HG03378 (cell line): ENCODE results near the gene MFAP4.

ENCODE experiments used
- ATAC-seq: cut with Tn5 transposase; IDR thresholded peaks from one replicate; pipeline ENCODE4 v1.9.1; 2021; ENCODE audit warnings: mild to moderate bottlenecking, moderate library complexity; ENCODE audit not compliant: unreplicated experiment

MFAP4 gene

DNA sequence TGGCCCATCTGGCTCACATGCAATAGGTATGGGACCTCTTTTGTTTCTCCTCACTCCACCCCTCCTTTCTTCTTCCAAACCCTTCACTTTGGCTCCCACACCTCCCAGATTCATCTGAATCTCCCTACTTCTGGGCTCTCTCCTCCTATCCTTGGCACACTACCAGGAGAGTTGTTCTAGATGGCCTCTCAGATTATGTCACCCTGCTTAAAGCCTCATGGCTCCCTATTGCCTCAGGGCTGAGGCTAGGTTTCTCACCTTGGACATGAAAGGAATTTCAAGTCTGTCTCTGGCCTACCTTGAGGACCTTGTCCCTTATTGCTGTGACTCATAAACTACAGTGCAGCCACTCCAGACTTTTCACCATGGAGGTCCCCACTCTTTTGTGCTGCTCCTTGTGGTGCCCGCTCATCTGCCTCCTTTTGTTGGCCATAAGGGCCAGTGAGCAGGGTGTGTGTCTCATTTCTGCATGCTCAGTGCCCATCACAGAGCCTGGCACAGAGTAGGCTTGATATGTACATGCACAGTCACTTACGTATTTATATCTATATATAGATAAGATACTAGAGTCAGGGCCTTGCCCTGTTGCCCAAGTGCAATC is 1.0 kb upstream of the MFAP4 start:
- ATAC-seq: no peak

DNA sequence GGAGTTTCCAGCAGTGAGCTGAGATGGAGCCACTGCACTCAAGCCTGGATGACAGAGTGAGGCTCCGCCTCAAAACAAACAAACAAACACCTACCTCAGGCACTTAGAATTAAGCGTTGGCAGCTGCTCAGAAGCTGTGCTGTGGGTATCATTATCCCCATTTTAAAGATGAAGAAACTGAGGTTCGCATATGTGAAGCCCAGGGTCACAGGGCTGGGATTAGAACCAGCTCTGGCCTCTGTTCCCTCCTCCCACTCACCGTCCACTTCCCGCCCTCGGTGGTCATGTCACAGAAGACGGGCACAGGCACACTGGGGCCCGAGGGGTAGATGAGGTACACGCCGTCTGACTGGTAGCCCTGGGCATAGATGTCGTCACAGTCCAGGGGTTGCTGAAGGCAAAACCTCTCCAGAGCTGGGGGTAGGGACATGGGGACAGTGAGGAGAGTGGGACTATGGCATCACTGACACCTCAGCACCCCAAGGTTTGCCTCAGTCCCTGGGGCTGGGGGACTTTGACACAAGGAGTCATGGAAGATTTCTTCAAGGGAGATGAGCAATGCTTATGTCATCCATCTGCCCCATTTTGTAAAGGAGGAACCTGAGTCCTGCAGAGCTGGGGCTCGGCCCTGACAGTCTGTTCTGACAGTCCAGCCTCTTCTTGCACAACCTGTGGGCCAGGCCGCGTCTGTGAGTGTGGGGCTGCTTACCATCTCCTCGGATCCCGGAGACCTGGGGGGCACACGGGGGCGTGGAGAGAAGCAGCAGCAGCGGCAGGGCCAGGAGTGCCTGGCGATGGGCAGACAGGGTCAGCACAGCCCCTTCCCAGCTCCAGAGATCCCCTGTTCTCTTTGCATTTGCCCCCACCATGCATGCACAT is 700 bp downstream of the MFAP4 start:
- ATAC-seq: no peak

DNA sequence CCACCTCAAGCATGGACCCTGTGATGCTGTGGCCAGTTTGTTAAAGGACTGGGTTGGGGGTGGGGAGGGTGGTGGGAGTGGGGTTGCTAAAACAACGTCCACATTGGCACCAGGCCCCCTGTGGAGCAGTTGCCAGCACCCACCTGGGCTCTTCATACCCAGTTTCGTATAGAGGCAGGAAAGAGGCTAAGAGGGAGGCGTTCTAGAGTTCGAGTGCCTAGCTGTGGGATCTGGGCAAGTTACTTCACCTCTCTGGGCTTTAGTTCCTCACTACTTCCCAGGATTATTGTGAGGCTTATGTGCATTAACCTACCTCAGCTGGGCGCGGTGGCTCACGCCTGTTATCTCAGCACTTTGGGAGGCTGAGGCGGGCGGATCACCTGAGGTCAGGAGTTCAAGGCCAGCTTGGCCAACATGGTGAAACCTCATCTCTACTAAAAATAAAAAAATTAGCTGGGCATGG is 1.4 kb downstream of the MFAP4 start:
- ATAC-seq: no peak

DNA sequence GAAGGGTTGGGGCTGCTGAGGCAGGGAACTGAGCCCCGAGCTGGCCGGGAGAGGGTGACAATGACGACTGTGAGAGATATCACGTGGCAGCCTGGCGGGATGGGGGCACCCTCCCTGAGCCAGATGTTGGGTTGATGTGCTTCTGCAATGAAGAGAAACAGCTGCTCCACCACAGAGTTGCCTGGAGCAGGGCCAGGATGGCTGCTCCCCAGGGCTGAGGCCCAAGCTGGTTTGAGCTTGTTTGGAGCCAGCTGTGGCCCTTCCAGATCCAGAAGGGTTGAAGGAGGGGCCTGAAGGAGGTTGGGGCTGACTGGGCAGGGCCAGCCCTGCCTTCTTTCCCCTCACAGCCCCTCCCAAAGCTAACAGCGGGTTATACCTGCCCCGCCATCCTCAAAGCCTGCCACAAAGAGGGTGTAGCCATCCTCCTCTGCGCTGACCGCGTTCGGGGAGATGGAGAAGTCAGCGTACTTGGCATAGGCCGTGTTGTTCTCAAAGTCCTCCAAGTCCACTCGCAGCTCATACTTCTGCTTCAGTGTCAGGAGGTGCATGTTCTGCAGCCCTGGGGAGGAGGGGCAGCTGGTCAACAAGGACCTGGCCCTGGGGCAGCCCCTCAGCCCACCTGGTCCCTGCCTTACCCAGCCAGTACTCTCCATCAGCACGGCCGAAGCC is 2.1 kb downstream of the MFAP4 start:
- ATAC-seq: no peak

DNA sequence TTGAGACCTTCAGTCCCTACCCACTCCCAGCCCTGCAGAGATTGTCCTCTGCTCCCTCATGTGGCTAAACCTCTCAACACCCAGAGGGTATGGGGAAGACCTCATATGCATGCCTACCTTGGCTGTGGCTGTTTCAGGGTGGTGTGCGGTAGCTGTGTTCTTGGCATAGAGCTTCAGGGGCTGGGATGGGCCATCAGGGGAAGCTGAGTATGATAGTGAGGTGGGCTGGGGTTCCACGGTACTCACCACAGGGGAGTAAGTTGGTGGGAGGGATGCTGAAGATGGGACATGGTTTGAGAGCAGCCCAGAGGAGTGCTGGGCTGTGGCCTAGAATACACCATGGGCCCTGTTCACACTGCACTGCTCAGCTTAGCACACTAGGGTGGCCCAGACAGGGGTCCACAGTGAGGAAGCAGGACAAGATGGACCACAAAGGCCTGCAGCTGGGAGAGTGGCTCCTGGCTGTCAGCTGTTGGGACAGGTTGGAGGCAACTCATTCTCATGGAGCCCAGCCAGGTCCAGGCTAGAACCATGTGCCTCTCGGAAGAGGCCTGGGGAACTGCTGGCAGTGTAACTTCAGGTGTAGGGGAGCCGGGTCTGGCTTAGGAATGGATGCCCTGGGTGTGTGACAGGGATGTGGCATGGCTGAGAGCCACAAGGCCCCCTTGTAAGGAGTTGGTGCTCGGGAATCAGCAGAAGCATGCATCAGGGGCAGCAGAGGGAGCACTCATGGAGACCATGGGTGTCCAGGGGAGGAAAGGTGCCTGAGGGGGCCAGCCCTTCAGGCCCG is 3.1 kb downstream of the MFAP4 start:
- no peak for ATAC-seq

DNA sequence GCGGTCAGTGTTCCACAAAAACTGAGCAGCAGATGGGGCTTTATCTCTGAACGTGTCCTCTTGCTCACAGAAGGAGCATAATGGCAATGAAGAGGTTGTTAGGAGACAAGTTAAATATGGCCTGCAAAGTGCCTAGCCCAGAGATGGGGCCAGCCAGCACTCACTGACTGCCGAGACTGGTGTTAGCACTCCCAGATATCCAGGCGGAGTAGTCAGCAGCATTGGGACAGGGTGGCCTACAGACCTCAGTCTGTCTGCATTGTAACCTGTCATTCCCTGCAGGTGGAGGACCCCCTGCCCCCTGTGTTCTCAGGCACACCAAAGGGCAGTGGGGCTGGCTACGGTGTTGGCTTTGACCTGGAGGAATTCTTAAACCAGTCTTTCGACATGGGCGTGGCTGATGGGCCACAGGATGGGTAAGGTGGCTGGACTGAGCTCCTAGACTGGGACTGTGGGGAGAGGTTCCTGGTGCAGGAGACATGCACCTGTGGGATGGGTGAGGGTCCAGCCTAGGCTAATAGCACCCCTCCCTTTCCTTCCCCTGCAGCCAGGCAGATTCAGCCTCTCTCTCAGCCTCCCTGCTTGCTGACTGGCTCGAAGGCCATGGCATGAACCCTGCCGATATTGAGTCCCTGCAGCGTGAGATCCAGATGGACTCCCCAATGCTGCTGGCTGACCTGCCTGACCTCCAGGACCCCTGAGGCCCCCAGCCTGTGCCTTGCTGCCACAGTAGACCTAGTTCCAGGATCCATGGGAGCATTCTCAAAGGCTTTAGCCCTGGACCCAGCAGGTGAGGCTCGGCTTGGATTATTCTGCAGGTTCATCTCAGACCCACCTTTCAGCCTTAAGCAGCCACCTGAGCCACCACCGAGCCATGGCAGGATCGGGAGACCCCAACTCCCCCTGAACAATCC is 4.2 kb downstream of the MFAP4 start:
- ATAC-seq: no peak

DNA sequence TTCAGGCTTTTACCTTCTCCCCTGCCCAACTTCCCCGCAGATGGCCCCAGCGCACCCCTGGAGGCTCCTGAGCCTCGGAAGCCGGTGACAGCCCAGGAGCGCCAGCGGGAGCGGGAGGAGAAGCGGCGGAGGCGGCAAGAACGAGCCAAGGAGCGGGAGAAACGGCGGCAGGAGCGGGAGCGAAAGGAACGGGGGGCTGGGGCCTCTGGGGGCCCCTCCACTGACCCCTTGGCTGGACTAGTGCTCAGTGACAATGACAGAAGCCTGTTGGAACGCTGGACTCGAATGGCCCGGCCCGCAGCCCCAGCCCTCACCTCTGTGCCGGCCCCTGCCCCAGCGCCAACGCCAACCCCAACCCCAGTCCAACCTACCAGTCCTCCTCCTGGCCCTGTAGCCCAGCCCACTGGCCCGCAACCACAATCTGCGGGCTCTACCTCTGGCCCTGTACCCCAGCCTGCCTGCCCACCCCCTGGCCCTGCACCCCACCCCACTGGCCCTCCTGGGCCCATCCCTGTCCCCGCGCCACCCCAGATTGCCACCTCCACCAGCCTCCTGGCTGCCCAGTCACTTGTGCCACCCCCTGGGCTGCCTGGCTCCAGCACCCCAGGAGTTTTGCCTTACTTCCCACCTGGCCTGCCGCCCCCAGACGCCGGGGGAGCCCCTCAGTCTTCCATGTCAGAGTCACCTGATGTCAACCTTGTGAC is 5.1 kb downstream of the MFAP4 start:
- ATAC-seq: no peak

DNA sequence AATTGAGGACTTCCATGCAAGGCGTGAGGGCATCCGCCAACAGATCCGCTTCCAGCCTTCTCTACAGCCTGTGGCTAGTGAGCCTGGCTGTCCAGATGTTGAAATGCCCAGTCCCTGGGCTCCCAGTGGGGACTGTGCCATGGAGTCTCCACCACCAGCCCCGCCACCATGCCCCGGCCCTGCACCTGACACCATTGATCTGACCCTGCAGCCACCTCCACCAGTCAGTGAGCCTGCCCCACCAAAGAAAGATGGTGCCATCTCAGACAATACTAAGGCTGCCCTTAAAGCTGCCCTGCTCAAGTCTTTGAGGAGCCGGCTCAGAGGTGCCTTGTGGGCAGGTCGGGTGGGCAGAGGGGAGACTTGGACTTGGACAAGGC is 5.6 kb downstream of the MFAP4 start:
- no peak for ATAC-seq

DNA sequence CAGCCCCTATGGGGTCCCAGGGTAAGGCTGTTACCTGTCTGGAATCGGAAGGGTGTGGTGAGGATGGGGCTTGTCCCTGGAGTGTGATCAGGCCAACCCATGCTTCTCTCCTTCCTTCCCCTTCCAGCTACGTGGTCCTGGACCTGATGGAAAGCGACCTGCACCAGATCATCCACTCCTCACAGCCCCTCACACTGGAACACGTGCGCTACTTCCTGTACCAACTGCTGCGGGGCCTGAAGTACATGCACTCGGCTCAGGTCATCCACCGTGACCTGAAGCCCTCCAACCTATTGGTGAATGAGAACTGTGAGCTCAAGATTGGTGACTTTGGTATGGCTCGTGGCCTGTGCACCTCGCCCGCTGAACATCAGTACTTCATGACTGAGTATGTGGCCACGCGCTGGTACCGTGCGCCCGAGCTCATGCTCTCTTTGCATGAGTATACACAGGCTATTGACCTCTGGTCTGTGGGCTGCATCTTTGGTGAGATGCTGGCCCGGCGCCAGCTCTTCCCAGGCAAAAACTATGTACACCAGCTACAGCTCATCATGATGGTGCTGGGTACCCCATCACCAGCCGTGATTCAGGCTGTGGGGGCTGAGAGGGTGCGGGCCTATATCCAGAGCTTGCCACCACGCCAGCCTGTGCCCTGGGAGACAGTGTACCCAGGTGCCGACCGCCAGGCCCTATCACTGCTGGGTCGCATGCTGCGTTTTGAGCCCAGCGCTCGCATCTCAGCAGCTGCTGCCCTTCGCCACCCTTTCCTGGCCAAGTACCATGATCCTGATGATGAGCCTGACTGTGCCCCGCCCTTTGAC is 6.3 kb downstream of the MFAP4 start:
- ATAC-seq: no peak

DNA sequence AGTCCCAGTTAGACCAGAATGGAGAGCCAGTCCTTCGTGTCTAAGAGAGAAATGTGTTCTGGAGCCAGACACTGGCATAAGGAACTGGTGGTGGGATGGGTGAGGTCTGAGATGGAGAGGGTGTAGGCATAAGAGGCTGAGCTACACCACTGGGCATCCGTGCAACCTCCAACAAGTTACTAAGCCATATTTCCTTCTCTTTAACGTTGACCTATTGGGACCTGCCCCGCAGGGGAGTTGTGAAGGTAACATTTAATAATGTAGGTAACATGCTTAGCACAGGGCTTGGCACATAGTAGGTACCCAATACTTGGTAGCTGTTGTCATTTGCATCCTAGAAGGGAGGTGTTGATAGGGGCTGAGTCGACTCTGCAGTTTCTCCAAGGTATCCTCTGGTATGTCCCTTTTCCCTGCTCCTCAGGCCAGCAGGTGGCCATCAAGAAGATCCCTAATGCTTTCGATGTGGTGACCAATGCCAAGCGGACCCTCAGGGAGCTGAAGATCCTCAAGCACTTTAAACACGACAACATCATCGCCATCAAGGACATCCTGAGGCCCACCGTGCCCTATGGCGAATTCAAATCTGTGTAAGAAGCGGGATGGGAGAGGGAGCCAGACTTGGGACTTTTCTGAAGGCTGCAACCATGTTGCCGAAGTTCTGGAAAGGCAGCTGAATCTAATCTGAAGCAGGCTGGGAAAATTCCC is 7.5 kb downstream of the MFAP4 start:
- no peak for ATAC-seq

DNA sequence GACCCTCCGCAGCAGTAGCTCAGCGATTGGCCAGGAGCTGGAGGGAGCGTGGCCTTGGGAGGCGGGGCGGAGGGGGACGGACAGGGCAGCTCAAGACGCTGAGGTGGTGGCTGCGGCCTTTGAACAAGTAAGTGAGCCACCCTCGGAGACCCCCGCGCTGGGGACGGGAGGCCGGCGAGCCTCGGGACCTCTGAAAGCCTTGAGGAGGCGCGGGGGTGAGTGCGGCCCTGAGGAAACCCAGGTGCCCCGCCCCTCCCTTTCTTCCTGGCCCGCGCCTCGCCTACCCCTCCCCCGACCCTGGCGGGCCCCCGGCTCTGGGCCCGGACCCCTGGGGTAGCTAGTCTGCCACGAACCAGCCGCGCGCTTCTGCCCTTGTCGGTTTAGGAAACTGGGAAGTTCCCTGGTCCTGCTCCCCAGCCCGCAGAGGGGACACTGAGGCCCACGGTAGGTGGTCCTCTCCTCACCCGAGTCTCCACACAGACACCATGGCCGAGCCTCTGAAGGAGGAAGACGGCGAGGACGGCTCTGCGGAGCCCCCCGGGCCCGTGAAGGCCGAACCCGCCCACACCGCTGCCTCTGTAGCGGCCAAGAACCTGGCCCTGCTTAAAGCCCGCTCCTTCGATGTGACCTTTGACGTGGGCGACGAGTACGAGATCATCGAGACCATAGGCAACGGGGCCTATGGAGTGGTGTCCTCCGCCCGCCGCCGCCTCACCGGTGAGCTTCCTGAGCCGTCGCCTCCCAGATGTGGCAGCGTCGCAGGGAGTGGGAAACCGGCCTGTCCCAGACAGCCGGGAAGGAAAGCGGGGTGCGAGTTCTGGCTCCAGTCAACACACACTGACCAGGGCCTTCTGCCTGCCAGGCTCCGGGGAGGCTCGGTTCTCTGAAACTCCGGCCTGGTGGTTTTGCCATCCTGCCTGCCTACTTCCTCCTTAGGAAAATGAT is 8.3 kb downstream of the MFAP4 start, which contains the start of gene MAPK7:
TSS of gene MAPK7 (plus strand) at position 83 of the 945 bp plus-strand sequence. CDS start at position 486, 403 bp downstream.
- no peak for ATAC-seq

DNA sequence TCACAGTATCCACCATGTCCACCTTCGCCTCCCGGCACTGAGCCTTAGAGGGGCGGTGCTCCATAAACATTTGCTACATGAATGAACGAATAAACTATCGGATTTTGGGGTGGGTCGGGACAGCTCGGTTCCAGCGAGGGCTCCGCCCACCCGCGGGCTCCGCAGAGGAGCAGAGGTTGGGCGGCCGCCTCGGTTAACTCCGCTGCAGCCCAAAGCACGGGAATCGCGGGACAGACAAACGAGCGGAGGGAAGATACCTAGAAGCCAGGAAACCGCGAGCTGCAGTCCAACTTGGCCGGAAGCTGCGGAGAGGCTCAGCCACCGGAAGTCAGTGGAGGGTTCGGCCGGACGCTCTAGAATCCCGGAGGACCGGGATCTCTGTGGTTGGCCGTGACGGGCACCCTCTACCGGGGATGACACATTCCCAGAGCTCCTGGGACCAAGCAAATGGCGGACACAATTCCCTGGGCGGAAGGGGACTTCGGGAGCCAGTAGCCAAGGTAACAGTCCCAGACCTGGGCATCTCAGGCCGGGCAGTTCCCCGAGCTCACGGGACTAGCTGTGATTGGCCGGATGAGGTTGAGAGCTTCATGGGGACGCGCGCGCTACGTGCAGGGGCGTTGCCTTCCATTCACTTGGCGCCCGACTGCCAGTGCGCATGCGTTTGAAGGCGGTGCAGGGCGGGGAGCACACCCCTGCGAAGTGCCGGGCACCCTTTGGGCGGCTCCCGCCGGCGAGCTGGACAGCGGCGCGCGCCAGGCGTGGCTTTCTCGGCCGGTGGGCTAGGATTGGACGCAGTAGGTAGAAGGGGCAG is 9.2 kb downstream of the MFAP4 start:
- ATAC-seq: peak; percentile 86

DNA sequence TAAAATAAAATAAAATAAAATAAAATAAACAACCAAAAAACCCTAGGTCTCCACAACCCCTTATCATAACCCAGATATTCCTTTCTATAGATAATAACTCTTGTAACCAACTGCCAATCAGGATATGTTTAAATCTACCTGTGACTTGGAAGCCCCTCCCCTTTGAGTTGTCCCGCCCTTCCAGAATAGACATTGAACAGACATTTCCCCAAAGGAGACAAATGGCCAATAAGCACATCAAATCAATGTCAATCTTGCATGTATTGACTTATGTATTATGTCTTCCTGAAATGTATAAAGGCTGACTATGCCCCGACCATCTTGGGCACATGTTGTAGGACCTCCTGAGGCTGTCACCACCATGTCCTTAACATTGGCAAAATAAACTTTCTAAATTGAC is 10.2 kb downstream of the MFAP4 start:
- ATAC-seq: no peak

DNA sequence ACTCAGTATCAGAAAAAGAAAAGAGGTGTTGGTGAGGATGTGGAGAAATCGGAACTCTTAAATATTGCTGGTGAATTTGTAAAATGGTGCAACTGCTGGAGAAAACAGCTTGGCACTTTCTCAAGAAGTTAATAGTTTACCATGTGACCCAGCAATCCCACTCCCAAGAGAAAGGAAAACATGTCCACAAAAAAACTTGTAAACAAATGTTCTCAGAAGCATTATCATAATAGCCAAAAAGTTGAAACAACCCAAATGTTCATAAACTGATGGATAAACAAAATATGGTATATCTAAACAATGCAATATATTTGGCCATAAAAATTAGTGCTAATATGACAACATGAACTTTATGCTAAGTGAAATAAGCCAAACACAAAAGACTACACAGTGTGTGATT is 11.3 kb downstream of the MFAP4 start:
- no peak for ATAC-seq

DNA sequence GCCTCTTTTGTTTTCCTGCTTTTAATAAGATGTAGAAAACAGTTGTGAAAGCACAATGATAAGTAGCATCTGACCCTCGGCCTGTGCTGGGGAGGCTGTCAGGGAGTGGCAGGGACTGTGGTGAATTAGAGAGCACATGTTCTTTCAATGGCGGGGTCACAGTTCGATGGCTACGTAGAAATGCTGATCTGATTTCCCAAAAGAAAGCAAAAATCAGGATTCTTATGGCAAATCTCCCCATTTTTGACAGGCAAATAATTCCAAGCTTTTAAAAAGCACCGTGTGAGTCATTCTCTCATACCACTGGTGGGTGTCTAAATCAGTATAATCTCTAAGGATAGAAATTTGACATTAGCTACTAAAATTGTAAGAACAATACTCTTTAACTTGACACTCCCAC is 12.9 kb downstream of the MFAP4 start:
- no peak for ATAC-seq
